K562 (cell line): ENCODE data around the gene UBE2J2. TPM values are rescaled to one million over a fixed set of nuclear protein-coding genes. Genes with fewer than 3 reads are reported as not detected.

Experiments used
- CREM ChIP-seq: IDR thresholded peaks from 2 replicates; pipeline ENCODE4 v1.6.1; 2014; ENCODE audit warnings: antibody characterized with exemption, low read depth
- NFRKB ChIP-seq: fragments of 450-650 bp; IDR thresholded peaks from 2 replicates; pipeline ENCODE4 v1.6.1; 2016; ENCODE audit warnings: low read depth
- NUFIP1 ChIP-seq: fragments of 450-650 bp; IDR thresholded peaks from 2 replicates; pipeline ENCODE4 v1.6.1; 2018; ENCODE audit not compliant: partially characterized antibody
- POLR3A ChIP-seq: IDR thresholded peaks from 2 replicates; pipeline ENCODE4 v1.6.1; 2011; ENCODE audit warnings: borderline replicate concordance, mild to moderate bottlenecking, moderate library complexity; ENCODE audit not compliant: insufficient read length, insufficient read depth; ENCODE audit errors: extremely low read depth
- PREB ChIP-seq: sonication (generic); formaldehyde crosslinking; IDR thresholded peaks from 2 replicates; pipeline ENCODE4 v1.8.1; 2023; ENCODE audit warnings: mild to moderate bottlenecking, missing genetic modification reagents
- RBM15 ChIP-seq: fragments of 200-400 bp; formaldehyde crosslinking; IDR thresholded peaks from 2 replicates; pipeline ENCODE4 v1.6.1; 2018; ENCODE audit warnings: mild to moderate bottlenecking, low read length, moderate library complexity; ENCODE audit not compliant: insufficient read depth
- SP2 ChIP-seq: IDR thresholded peaks from 2 replicates; pipeline ENCODE4 v1.6.1; 2011; ENCODE audit warnings: mild to moderate bottlenecking, low read depth, low read length, moderate library complexity; ENCODE audit not compliant: poor library complexity, severe bottlenecking; ENCODE audit errors: extremely low read depth
- SRSF1 ChIP-seq: fragments of 200-400 bp; formaldehyde crosslinking; IDR thresholded peaks from 2 replicates; pipeline ENCODE4 v1.6.1; 2017; ENCODE audit warnings: mild to moderate bottlenecking, low read depth, low read length, moderate library complexity
- THAP12 ChIP-seq: fragments of 250-450 bp; sonication (Bioruptor Pico); IDR thresholded peaks from 2 replicates; pipeline ENCODE4 v1.9.0; 2021; ENCODE audit warnings: mild to moderate bottlenecking, inconsistent platforms
- ZBTB7A ChIP-seq: IDR thresholded peaks from 2 replicates; pipeline ENCODE4 v1.6.1; 2011; ENCODE audit warnings: low read depth, mild to moderate bottlenecking, low read length, moderate library complexity, borderline replicate concordance; ENCODE audit not compliant: control insufficient read depth
- ZNF140 ChIP-seq: fragments of 250-450 bp; sonication (Bioruptor Pico); IDR thresholded peaks from 2 replicates; pipeline ENCODE4 v1.8.0; 2021; ENCODE audit warnings: moderate library complexity, mild to moderate bottlenecking, inconsistent platforms
- polyA plus RNA-seq, 8 experiments: library from polyadenylated mRNA; depleted of rRNA in 4 of 8; stranded (reverse) in 5 of 8; unstranded in 3 of 8; fragments of >200 nt; fragmentation: Nextera tagmentation in 2 of 8; fragmentation: Illumina TruSeq in 1 of 8; extraction: Ambion mirVana in 2 of 8; extraction: Trizol in 1 of 8; gene quantifications; 2 replicates each; pipeline versions ENCODE4 v1.2.1 to v1.2.3, GENCODE V29; 2011 to 2014; ENCODE audit warnings: inconsistent platforms in 1 of 8, missing spikeins in 1 of 8
- total RNA-seq, 7 experiments: library from RNA; depleted of rRNA in 6 of 7; stranded (reverse); fragments of >200 nt in 6 of 7; fragmentation: Illumina TruSeq in 2 of 7; extraction: Trizol in 2 of 7; gene quantifications; 2 replicates each; pipeline versions ENCODE4 v1.2.1 to v1.2.3, GENCODE V29; 2011 to 2021; ENCODE audit warnings: low replicate concordance in 1 of 7
- TF ChIP-seq, protein P1 (sequence below): sonication (generic); formaldehyde crosslinking; IDR thresholded peaks from 2 replicates; pipeline ENCODE4 v1.8.0; 2022; ENCODE audit warnings: mild to moderate bottlenecking, missing genetic modification reagents, borderline replicate concordance
- TF ChIP-seq, protein P2 (sequence below): sonication (generic); IDR thresholded peaks from 2 replicates; pipeline ENCODE4 v1.6.1; 2016

Gene UBE2J2
- total and polyA plus RNA-seq, 9 of the 15 experiments (the other 6 are each of a cell fraction or from before 2014, with no cell fraction given): 0.93 to 112 (median 75.5) TPM

GRCh38 chr1:1307923-1308755, 34.5 kb upstream of the UBE2J2 start, which contains the start of the genes ACAP3 and PUSL1 (continued):
- no peak for TF ChIP-seq PREB (CRISPR knock-in tag)
- TF ChIP-seq ZNF140 (CRISPR knock-in tag): no peak
- TF ChIP-seq, protein P1, sequence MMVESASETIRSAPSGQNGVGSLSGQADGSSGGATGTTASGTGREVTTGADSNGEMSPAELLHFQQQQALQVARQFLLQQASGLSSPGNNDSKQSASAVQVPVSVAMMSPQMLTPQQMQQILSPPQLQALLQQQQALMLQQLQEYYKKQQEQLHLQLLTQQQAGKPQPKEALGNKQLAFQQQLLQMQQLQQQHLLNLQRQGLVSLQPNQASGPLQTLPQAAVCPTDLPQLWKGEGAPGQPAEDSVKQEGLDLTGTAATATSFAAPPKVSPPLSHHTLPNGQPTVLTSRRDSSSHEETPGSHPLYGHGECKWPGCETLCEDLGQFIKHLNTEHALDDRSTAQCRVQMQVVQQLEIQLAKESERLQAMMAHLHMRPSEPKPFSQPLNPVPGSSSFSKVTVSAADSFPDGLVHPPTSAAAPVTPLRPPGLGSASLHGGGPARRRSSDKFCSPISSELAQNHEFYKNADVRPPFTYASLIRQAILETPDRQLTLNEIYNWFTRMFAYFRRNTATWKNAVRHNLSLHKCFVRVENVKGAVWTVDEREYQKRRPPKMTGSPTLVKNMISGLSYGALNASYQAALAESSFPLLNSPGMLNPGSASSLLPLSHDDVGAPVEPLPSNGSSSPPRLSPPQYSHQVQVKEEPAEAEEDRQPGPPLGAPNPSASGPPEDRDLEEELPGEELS (CRISPR knock-in tag): no peak; the same call in 1 of the 2 replicates
- peak; percentile 70; the same call in 1 of the 2 replicates for TF ChIP-seq SRSF1
- no peak for TF ChIP-seq POLR3A
- TF ChIP-seq THAP12 (CRISPR knock-in tag): peak; percentile 64; the same call in 1 of the 2 replicates
- 0 out of 2 replicates have a peak, but pooled peaks have one; percentile 66 for TF ChIP-seq ZBTB7A
- no peak for TF ChIP-seq RBM15
- TF ChIP-seq, protein P2, sequence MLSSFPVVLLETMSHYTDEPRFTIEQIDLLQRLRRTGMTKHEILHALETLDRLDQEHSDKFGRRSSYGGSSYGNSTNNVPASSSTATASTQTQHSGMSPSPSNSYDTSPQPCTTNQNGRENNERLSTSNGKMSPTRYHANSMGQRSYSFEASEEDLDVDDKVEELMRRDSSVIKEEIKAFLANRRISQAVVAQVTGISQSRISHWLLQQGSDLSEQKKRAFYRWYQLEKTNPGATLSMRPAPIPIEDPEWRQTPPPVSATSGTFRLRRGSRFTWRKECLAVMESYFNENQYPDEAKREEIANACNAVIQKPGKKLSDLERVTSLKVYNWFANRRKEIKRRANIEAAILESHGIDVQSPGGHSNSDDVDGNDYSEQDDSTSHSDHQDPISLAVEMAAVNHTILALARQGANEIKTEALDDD: no peak
- TF ChIP-seq NUFIP1: no peak
- no peak for TF ChIP-seq NFRKB
- peak; percentile 83 for TF ChIP-seq CREM
- no peak for TF ChIP-seq SP2
